WI38 (cell line): Measurements from ENCODE around the gene CNIH2.

Experiments used
- H3K4me3 ChIP-seq: 2 replicates; pipeline ENCODE4 v1.5.1; 2011; ENCODE audit warnings: low read depth, mild to moderate bottlenecking, control low read depth, low read length
- CTCF ChIP-seq: IDR thresholded peaks from 2 replicates; pipeline ENCODE4 v1.5.1; 2012; ENCODE audit warnings: low read depth, mild to moderate bottlenecking, control low read depth, low read length

Gene CNIH2

GRCh38 chr11:66268244-66268951 is 9.6 kb upstream of the CNIH2 start, which contains the start of gene RAB1B:
TSS of gene RAB1B (plus strand) at chr11:66268639. CDS start at chr11:66268680, 41 bp downstream.
- H3K4me3 ChIP-seq: peak within 1 kb of the TSS; percentile 98
- TF ChIP-seq CTCF: no peak

GRCh38 chr11:66268952-66269905 is 8.7 kb upstream of the CNIH2 start:
- peak overlapping the region; percentile 98 for H3K4me3 ChIP-seq
- 0 out of 2 replicates have a peak, but pooled peaks have one; percentile 15 for TF ChIP-seq CTCF

- no peak overlapping the region for H3K4me3 ChIP-seq
- TF ChIP-seq CTCF: no peak
Observed at GRCh38 chr11:66271816-66272215, 6.2 kb upstream of the CNIH2 start.

- no peak for TF ChIP-seq CTCF
- no peak overlapping the region for H3K4me3 ChIP-seq
Observed at GRCh38 chr11:66272596-66272995, 5.4 kb upstream of the CNIH2 start.

GRCh38 chr11:66274219-66274618 is 3.8 kb upstream of the CNIH2 start:
- no peak overlapping the region for H3K4me3 ChIP-seq
- TF ChIP-seq CTCF: no peak

GRCh38 chr11:66275396-66275795 is 2.6 kb upstream of the CNIH2 start:
- TF ChIP-seq CTCF: no peak

More at GRCh38 chr11:66275396-66275795, 2.6 kb upstream of the CNIH2 start:
- H3K4me3 ChIP-seq: no peak overlapping the region
